ENCODE measurements around the gene SLC25A4.

Gene SLC25A4

DNA sequence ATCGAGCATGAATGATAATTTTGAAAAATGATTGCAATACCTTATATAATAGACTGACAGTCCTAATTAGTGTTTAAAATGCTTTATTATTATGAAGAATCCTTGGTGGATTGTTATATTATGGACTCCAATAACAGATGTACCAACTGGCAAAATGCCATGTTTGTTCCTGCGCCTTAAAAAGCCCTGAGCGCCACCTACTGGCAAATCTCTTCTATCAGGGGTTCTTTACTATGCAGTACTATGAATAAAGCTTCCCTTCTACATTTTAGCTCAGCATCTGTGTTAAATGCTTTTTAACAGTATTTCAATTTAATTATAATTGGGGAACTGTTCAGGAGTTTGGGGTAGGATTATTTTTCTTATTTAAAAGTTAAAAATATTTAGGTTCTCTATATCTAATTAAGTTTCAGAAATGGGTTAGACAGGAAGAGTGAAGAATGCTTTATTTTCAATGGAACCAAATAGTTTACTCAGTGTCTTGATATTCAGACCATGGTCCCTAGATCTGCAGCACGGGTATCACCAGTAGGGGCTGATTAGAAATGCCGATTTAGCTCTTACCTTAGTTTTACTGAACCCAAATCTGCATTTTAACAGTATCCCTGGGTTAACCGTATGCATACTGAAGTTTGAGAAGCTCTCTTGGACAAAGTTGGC lies 40.7 kb downstream of the SLC25A4 start:
- Histone ChIP-seq H3K27me3 (ENCODE audit: insufficient read depth, poor library complexity, severe bottlenecking) (no peaks in the 10 kb centered on the region), H3K4me3 (ENCODE audit: severe bottlenecking) (no peak overlapping the region), H3K36me3 (ENCODE audit: low read depth) (peaks cover 15% of the 10 kb centered on the region), H3K27ac (ENCODE audit: poor library complexity, severe bottlenecking) (no peak overlapping the region), H3K4me1 (ENCODE audit: insufficient read depth, poor library complexity, severe bottlenecking) (no peaks in the 10 kb centered on the region), H3K9me3 (ENCODE audit: severe bottlenecking) (no peaks in the 10 kb centered on the region)
- TF ChIP-seq, protein P1, sequence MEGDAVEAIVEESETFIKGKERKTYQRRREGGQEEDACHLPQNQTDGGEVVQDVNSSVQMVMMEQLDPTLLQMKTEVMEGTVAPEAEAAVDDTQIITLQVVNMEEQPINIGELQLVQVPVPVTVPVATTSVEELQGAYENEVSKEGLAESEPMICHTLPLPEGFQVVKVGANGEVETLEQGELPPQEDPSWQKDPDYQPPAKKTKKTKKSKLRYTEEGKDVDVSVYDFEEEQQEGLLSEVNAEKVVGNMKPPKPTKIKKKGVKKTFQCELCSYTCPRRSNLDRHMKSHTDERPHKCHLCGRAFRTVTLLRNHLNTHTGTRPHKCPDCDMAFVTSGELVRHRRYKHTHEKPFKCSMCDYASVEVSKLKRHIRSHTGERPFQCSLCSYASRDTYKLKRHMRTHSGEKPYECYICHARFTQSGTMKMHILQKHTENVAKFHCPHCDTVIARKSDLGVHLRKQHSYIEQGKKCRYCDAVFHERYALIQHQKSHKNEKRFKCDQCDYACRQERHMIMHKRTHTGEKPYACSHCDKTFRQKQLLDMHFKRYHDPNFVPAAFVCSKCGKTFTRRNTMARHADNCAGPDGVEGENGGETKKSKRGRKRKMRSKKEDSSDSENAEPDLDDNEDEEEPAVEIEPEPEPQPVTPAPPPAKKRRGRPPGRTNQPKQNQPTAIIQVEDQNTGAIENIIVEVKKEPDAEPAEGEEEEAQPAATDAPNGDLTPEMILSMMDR (IDR thresholded peaks at IDR 0.05; ENCODE audit: poor library complexity, severe bottlenecking), result peak; percentile 90
- ATAC-seq (ENCODE audit: low read depth) (peak; percentile 38; the same call in 1 of the 3 replicates), DNase-seq (ENCODE audit: low spot score) (no peak)

DNA sequence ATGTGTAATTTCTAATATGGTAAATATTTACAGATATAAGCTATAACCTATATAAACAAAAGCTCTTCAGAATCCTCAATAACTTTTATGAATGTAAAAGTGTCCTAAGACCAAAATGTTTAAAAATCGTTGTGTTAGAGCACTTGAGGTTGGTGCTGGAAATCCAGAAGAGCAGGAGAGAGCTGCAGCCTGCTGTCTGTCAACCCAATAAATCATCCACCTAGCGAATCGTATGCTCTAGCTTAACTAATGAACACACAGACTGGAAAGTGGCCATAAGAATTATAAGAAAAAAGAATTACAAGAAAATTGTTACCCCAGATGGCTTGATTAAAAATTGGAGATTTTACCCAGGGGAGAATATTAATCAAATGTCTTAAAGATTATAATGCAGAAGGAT lies 43.7 kb downstream of the SLC25A4 start:
- no peak overlapping the region for H3K27ac ChIP-seq (ENCODE audit: poor library complexity, severe bottlenecking)
- TF ChIP-seq, protein P1 (IDR thresholded peaks at IDR 0.05; ENCODE audit: poor library complexity, severe bottlenecking), result no peak
- no peaks in the 10 kb centered on the region for H3K27me3 ChIP-seq (ENCODE audit: insufficient read depth, poor library complexity, severe bottlenecking)
- no peak overlapping the region for H3K4me3 ChIP-seq (ENCODE audit: severe bottlenecking)
- H3K36me3 ChIP-seq (ENCODE audit: low read depth), result peaks cover 41% of the 10 kb centered on the region
- H3K4me1 ChIP-seq (ENCODE audit: insufficient read depth, poor library complexity, severe bottlenecking), result no peaks in the 10 kb centered on the region
- DNase-seq (ENCODE audit: low spot score) (no peak), ATAC-seq (ENCODE audit: low read depth) (no peak)
- no peaks in the 10 kb centered on the region for H3K9me3 ChIP-seq (ENCODE audit: severe bottlenecking)

DNA sequence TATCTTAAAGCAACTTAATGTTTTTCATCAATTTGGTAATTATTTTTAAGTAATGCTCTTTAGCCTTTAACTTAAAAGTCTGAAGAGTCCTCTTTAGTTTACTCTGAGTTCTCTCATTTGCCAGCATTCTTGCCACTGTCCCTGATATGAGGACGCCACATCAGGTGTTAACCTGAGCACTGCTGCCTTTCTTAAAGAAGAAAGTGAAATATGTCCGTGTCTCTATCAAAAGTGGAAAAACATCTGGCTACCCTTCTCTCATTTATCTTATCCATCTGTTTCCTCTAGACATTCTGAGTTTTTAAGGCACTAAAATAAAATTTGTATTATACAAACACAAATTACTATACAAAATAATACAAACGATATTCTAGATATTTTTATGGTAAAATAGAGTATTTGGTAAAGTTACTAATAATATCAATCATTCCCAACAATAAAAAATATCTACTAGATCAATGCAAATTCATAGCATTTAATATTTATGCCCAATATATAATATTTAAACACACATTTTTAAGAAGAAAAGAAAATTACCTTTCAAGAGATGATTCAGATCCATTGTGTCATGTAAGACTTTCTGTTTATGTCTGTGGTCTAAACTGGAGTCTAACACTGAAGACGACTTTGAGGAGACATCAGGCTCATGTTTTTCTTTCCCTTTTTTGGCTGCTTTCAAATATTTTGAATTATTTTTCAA lies 46.7 kb downstream of the SLC25A4 start:
- no peaks in the 10 kb centered on the region for H3K27me3 ChIP-seq (ENCODE audit: insufficient read depth, poor library complexity, severe bottlenecking)
- H3K4me3 ChIP-seq (ENCODE audit: severe bottlenecking), result no peak overlapping the region
- no peak overlapping the region for H3K27ac ChIP-seq (ENCODE audit: poor library complexity, severe bottlenecking)
- peaks cover 42% of the 10 kb centered on the region for H3K36me3 ChIP-seq (ENCODE audit: low read depth)
- TF ChIP-seq, protein P1 (IDR thresholded peaks at IDR 0.05; ENCODE audit: poor library complexity, severe bottlenecking), result no peak
- H3K4me1 ChIP-seq (ENCODE audit: insufficient read depth, poor library complexity, severe bottlenecking), result no peaks in the 10 kb centered on the region
- H3K9me3 ChIP-seq (ENCODE audit: severe bottlenecking), result no peaks in the 10 kb centered on the region
- no peak for DNase-seq (ENCODE audit: low spot score)
- ATAC-seq (ENCODE audit: low read depth), result no peak

DNA sequence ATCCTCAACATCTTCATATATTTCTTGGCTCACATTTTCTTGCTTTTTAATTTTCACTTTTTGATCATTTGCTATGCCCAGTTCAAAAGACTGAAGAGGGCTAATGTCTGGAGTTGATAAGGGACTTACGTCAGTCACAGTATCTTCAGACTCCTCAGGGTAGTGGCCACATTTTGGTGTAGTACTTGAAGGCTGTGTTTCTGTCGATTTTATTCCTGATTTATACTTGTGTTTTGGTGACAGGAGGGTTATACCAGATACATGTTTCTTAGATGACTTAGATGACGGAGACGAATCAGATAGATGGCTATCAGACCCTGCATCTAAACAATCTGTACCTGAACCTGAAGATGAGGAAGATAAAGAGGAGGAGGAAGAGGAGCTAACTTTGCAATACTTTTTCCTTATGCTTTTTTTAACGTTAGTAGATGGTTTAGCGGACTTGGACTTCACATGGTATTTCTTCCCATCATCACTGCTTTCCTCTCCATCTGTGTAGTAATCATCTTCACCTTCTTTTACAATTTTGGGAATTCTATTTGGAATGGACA lies 47.3 kb downstream of the SLC25A4 start:
- H3K27ac ChIP-seq (ENCODE audit: poor library complexity, severe bottlenecking), result no peak overlapping the region
- ATAC-seq (ENCODE audit: low read depth) (no peak), DNase-seq (ENCODE audit: low spot score) (no peak)
- H3K4me3 ChIP-seq (ENCODE audit: severe bottlenecking), result no peak overlapping the region
- TF ChIP-seq, protein P1 (IDR thresholded peaks at IDR 0.05; ENCODE audit: poor library complexity, severe bottlenecking), result no peak
- peaks cover 42% of the 10 kb centered on the region for H3K36me3 ChIP-seq (ENCODE audit: low read depth)
- H3K9me3 ChIP-seq (ENCODE audit: severe bottlenecking), result no peaks in the 10 kb centered on the region
- H3K4me1 ChIP-seq (ENCODE audit: insufficient read depth, poor library complexity, severe bottlenecking), result no peaks in the 10 kb centered on the region
- H3K27me3 ChIP-seq (ENCODE audit: insufficient read depth, poor library complexity, severe bottlenecking), result no peaks in the 10 kb centered on the region

Data from RWPE2 (cell line).